T-helper 2 cell treated with Interferon-gamma antibody and Interleukin-4, amounts not matched to agents 5 μg/mL and 100 μg/mL, for 36 hours (primary cell): Measurements from ENCODE around the gene SYT4.

ENCODE experiments used
- DNase-seq: peaks from one replicate; pipeline ENCODE4 v3.0.0; 2021; ENCODE audit warnings: low spot score
- H3K27ac Mint-ChIP-seq: one replicate; pipeline ENCODE4 v1.8.0; 2021; ENCODE audit warnings: mild to moderate bottlenecking, mixed read lengths
- H3K27me3 Mint-ChIP-seq: one replicate; pipeline ENCODE4 v1.8.0; 2021; ENCODE audit warnings: low read depth, mixed read lengths
- H3K36me3 Mint-ChIP-seq: one replicate; pipeline ENCODE4 v1.8.0; 2021; ENCODE audit warnings: low read depth, mixed read lengths
- H3K4me1 Mint-ChIP-seq: one replicate; pipeline ENCODE4 v1.8.0; 2021; ENCODE audit warnings: low read depth, mixed read lengths
- H3K4me3 Mint-ChIP-seq: one replicate; pipeline ENCODE4 v1.8.0; 2022; ENCODE audit warnings: mild to moderate bottlenecking, moderate library complexity, mixed read lengths
- H3K9me3 Mint-ChIP-seq: one replicate; pipeline ENCODE4 v1.8.0; 2021; ENCODE audit warnings: mixed read lengths

SYT4 gene

DNA sequence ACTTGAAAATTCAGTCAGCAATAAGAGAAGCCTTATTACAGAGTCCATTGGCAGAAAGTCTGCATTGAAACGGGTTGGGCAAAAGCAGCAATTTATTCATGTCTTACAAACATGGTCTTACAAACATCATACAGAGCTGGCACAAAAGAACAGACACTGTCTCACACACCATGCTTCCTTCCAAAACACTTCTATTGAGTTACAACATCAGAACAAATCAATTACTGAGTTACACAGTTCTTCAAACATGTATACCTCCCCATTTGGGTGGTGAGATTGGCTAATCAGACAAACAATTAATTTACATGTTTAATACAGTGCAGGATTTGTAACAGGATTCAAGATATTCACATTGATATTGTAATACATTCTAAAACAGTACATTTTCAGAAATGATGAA lies 9.5 kb downstream of the SYT4 start:
- peaks cover 5% of the 10 kb centered on the region for H3K9me3 Mint-ChIP-seq
- H3K4me1 Mint-ChIP-seq, result no peaks in the 10 kb centered on the region
- no peaks in the 10 kb centered on the region for H3K27me3 Mint-ChIP-seq
- no peaks in the 10 kb centered on the region for H3K36me3 Mint-ChIP-seq
- DNase-seq, result no peak
- no peak overlapping the region for H3K27ac Mint-ChIP-seq
- no peak overlapping the region for H3K4me3 Mint-ChIP-seq

DNA sequence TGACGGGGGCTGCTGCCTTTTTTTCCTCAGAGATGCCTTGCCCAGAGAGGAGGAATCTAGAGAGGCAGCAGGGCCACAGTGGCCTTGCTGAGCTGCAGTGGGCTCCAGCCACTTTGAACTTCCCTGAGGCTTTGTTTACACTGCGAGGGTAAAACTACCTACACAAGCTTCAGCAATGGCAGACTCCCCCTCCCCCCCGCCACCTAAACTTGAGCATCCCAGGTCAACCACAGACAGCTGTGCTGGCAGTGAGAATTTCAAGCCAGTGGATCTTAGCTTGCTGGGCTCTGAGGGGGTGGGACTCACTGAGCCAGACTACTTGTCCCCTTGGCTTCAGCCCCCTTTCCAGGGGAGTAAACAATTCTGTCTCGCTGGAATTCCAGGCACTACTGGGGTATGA lies 11.8 kb downstream of the SYT4 start:
- no peaks in the 10 kb centered on the region for H3K27me3 Mint-ChIP-seq
- no peak overlapping the region for H3K27ac Mint-ChIP-seq

DNA sequence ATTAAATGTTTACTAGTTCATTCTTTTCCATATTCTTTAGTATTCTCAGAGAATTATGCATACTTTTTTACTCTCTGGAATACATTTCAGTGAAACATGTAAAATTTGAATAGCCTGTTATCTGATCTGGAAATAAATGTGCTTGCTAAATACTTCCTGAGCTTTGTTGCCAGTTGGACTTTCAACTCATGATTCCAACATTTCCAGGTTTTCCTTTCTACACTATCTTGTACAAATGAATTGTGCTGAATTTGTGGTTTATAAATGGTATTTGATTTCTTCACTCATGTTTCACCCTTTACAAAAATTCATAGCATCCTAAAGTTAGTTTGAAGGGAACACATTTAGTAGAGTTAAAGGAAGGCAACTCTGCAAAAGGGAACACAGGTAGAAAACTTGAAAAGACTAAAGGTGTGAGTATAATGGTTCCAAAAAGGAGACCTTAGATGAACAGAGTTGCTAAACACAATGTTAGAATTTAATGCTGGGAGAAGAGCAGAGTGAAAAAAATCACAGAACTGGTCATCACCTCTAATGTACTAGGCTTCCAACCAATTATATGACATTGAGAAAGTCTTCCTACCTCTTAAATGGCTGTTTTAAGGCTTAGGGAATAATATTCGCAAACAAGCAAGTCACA lies 28.6 kb downstream of the SYT4 start:
- Mint-ChIP-seq H3K27ac (no peak overlapping the region), H3K4me1 (no peaks in the 10 kb centered on the region), H3K4me3 (no peak overlapping the region), H3K27me3 (no peaks in the 10 kb centered on the region), H3K9me3 (peaks cover 13% of the 10 kb centered on the region), H3K36me3 (no peaks in the 10 kb centered on the region)
- DNase-seq, result no peak

More for the DNA sequence above, 11.8 kb downstream of the SYT4 start:
- no peaks in the 10 kb centered on the region for H3K36me3 Mint-ChIP-seq
- H3K9me3 Mint-ChIP-seq, result peaks cover 5% of the 10 kb centered on the region
- H3K4me1 Mint-ChIP-seq, result no peaks in the 10 kb centered on the region
- no peak overlapping the region for H3K4me3 Mint-ChIP-seq
- DNase-seq, result no peak

DNA sequence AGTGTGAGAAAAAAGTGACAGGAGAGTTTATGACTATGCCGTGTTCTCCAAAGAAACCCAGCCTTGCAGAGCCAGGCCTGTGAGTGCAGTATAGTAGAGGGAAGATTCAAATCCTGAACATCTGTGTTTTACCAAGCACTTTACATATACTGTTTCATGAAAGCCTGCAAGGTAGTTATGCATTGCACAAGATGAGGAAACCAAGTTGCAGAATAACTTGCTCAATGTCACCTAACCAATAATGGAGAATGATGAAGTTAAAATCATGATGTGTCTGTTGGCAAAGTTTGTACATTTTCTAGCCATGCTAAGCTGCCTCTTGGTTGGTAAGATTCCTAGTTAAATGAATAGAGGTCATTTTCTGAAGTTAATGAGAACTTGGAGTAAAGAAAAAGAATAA lies 29.3 kb downstream of the SYT4 start:
- no peak for DNase-seq
- H3K4me1 Mint-ChIP-seq, result no peaks in the 10 kb centered on the region
- peaks cover 9% of the 10 kb centered on the region for H3K9me3 Mint-ChIP-seq
- no peaks in the 10 kb centered on the region for H3K36me3 Mint-ChIP-seq
- H3K27ac Mint-ChIP-seq, result no peak overlapping the region
- H3K4me3 Mint-ChIP-seq, result no peak overlapping the region
- H3K27me3 Mint-ChIP-seq, result no peaks in the 10 kb centered on the region

DNA sequence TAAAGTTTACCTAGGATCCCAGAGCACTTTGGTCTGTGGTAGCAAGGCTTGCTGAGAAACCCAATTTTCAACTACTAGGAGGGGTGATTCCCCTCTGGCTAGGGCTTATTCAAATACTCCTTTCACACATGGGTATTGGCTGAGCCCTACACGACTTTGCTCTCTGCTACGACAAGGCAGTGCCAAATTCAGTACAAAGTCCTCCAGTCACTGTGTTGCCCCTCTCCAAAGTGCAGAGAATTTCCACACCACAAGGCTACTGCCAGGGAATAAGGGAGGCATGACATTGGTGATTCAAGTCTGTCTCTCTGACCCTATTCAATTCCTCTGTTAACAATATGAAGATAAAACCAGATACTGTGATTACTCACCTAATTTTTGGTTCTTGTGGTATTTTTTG lies 38.9 kb downstream of the SYT4 start:
- no peaks in the 10 kb centered on the region for H3K27me3 Mint-ChIP-seq
- H3K27ac Mint-ChIP-seq, result no peak overlapping the region
- no peaks in the 10 kb centered on the region for H3K36me3 Mint-ChIP-seq
- no peak overlapping the region for H3K4me3 Mint-ChIP-seq
- no peak for DNase-seq
- H3K9me3 Mint-ChIP-seq, result peaks cover 26% of the 10 kb centered on the region
- no peaks in the 10 kb centered on the region for H3K4me1 Mint-ChIP-seq

DNA sequence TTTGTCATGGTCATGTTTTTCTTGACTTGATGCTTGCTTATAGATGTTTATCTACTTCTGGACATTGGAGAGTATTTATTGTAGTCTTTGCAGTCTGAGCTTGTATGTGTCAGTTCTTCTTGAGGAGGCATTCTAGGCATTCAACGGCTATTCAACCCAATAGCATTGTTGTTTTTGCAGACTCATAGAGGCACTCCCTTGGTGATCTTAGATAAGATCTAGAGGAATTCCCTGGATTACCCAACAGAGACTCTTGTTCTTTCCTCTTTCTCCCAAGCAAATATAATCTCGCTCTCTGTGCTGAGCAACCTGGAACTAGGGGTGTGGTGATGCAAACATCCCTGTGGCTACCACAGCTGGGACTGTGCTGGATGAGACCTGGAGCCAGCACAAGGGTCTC lies 40.4 kb downstream of the SYT4 start:
- DNase-seq, result no peak
- no peak overlapping the region for H3K27ac Mint-ChIP-seq
- H3K4me1 Mint-ChIP-seq, result no peaks in the 10 kb centered on the region

DNA sequence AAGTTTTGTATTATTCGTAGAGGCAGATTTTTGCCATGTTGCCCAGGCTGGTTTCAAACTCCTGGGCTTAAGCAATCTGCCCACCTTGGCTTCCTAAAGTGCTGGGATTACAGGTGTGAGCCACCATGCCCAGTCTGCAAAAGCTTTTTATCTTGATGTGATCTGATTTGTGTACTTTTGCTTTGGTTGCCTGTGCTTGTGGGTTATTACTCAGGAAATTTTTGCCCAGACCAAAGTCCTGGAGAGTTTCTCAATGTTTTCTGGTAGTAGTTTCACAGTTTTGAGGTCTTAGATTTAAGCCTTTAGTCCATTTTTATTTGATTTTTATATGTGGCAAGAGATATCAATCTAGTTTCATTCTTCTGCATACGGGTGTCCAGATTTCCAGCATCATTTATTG lies 42.4 kb downstream of the SYT4 start:
- Mint-ChIP-seq H3K4me1 (no peaks in the 10 kb centered on the region), H3K36me3 (no peaks in the 10 kb centered on the region), H3K27ac (no peak overlapping the region), H3K9me3 (peaks cover 30% of the 10 kb centered on the region), H3K27me3 (no peaks in the 10 kb centered on the region), H3K4me3 (no peak overlapping the region)
- DNase-seq, result no peak

More for the DNA sequence above, 40.4 kb downstream of the SYT4 start:
- Mint-ChIP-seq H3K36me3 (no peaks in the 10 kb centered on the region), H3K4me3 (no peak overlapping the region), H3K9me3 (peaks cover 26% of the 10 kb centered on the region), H3K27me3 (no peaks in the 10 kb centered on the region)

DNA sequence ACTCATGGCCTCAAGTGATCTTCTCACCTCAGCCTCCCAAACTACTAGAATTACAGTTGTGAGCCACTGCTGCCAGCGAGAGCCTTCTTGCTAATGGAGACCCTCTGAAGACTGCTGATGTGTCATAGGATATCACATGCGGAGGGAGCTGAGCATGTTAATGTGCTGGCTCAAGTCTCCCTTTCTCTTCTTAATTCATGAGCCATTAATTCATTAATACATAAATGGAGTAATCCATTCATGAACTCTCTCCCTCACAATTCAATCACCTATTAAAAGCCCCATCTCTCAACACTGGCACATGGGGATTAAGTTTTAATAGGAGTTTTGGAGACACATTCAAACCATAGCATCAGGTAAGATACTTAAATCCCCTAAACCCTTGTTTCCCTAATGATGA lies 54.8 kb downstream of the SYT4 start:
- H3K4me3 Mint-ChIP-seq, result no peak overlapping the region
- no peak for DNase-seq
- no peaks in the 10 kb centered on the region for H3K36me3 Mint-ChIP-seq
- peaks cover 28% of the 10 kb centered on the region for H3K9me3 Mint-ChIP-seq
- H3K27me3 Mint-ChIP-seq, result no peaks in the 10 kb centered on the region
- no peak overlapping the region for H3K27ac Mint-ChIP-seq
- no peaks in the 10 kb centered on the region for H3K4me1 Mint-ChIP-seq

DNA sequence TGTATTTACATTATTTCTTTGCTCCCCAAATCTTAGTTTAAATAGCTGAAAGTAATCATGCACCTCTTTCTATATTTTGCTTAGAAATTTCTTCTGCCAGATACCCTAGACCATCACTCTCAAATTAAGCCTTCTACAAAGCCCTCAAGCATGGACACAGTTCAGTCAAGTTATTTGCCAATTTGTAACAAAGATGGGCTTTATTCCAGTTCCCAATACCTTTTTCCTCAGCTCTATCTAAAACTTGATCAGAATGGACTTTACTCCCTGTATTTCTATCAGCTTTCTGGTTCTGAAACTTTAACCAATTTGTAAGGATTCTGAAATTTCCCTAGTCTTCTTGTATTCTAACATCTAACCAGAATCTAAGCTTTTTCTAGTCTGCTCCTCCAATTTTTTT lies 56.6 kb downstream of the SYT4 start:
- Mint-ChIP-seq H3K4me3 (no peak overlapping the region), H3K9me3 (peaks cover 34% of the 10 kb centered on the region), H3K27me3 (no peaks in the 10 kb centered on the region), H3K27ac (no peak overlapping the region), H3K4me1 (no peaks in the 10 kb centered on the region), H3K36me3 (no peaks in the 10 kb centered on the region)
- no peak for DNase-seq
